C4-2B (cell line): ENCODE measurements around the gene LRPAP1.

Experiments used
- ZFX ChIP-seq: fragments of 450-650 bp; IDR thresholded peaks from 2 replicates; pipeline ENCODE4 v1.6.1; 2017
- TF ChIP-seq, protein P1 (sequence below): fragments of 450-650 bp; conservative IDR thresholded peaks from 2 replicates; pipeline ENCODE4 v1.5.1; 2017; ENCODE audit warnings: mild to moderate bottlenecking

DNA sequence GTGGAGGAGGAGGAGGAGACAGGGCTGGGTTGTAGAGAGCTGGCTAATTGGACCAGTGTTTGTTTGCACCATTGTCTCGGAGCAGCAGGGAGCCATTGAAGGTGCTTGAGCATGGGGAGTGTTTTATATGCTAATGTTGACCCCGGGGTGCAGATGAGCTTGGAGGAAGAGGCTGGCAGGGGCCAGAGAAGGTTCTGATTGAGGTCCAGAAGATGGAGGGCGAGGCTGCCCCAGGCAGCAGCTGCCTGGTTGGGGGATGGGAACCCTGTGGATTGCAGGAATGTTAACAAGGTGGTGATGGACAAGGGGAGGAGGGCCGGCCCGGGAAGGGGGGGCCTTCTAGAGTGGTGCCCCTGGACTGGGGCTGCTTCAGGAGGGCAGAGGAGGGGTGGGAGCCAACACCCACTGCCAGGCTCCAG is 51.1 kb downstream of the LRPAP1 start:
- TF ChIP-seq, protein P1, sequence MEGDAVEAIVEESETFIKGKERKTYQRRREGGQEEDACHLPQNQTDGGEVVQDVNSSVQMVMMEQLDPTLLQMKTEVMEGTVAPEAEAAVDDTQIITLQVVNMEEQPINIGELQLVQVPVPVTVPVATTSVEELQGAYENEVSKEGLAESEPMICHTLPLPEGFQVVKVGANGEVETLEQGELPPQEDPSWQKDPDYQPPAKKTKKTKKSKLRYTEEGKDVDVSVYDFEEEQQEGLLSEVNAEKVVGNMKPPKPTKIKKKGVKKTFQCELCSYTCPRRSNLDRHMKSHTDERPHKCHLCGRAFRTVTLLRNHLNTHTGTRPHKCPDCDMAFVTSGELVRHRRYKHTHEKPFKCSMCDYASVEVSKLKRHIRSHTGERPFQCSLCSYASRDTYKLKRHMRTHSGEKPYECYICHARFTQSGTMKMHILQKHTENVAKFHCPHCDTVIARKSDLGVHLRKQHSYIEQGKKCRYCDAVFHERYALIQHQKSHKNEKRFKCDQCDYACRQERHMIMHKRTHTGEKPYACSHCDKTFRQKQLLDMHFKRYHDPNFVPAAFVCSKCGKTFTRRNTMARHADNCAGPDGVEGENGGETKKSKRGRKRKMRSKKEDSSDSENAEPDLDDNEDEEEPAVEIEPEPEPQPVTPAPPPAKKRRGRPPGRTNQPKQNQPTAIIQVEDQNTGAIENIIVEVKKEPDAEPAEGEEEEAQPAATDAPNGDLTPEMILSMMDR = no peak
- no peak for TF ChIP-seq ZFX
